GM21381 (cell line): ENCODE measurements around the gene PCDHGC5.

Experiments
- ATAC-seq: cut with Tn5 transposase; IDR thresholded peaks from one replicate; pipeline ENCODE4 v1.9.1; 2021; ENCODE audit warnings: mild to moderate bottlenecking, moderate library complexity; ENCODE audit not compliant: unreplicated experiment

The PCDHGC5 gene

DNA sequence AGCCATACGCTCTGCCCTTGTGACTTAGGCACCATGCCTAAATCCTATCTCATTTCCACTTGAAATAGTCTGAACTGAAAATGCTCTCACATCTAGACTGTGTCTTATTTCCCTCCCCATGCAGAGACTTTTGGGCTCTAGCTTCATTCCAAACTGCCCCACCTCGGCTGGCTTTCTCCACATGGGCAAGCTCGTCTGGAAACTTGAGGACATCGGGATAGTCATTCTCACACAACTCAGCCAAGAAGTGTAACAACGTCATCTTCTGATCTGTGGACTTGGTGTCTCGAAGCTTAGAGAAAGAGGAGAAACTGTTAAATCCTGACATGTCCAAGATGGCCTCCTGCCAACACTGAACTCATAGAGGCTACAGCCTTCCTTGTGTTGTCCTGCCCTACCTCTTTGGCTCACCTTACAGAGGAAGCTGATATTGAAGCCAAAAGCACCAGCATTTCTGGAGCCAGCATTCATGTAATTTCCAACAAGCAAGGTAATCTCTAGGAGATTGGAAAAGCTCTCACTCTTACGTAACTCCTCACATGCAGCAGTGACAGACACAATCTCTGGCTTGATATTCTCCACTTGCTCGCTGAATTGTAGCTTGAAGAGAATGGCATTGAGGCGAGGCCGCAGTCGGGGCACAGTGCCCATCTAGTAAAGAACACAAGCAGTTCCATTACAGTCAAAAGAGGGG is 39.6 kb downstream of the PCDHGC5 start:
- no peak for ATAC-seq

DNA sequence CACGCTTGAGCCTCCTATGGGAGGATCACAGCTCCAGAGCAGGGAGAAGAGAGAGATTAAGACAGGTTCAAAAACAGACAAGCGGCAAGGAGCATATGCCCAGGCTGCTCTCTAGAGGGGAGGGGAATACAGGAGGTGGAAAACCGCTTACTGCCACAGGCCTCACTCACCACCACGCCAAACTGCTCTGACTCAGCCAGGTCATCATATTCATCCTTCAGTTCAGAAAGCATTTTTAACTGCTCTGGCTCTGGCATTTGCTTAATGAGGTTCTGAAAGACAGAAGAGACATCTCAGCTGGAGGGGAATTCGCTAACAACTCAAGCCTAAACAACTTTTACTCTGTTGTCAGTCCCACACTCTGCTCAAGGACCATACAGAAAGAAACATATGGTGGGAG is 40.1 kb downstream of the PCDHGC5 start:
- no peak for ATAC-seq

DNA sequence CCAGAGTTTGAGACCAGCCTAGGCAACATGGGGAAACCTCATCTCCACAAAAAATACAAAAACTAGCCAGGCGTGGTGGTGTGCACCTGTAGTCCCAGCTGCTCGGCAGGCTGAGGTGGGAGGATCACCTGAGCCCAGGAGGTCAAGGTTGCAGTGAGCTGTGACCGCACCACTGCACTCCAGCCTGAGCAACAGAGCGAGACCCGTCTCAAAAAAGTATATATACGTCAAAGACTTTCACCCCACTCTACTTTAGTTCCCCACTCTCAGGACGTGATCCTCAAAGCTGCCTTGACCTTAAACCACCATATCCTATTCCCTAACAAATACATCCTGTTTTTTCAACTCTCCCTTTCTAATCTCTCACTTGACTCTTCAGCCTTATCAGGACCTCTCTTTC is 41.0 kb downstream of the PCDHGC5 start:
- ATAC-seq, result no peak

DNA sequence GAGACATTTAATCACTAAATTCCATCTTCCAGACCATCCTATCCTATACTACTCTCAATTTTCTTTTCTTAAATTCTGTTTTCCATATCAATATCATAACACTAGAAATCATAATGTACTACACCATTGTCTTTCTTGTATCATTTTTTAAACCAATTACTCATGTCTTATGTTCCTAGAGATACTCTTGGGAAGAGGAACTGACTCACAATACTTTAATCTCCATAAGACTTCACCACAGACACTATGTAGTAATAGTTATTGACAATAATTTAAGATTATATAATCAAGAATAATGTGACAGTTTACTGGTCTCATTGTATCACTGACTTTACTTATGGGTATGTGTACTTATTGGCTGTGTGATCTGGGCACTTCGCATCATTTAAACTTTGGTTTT is 43.8 kb downstream of the PCDHGC5 start:
- no peak for ATAC-seq

DNA sequence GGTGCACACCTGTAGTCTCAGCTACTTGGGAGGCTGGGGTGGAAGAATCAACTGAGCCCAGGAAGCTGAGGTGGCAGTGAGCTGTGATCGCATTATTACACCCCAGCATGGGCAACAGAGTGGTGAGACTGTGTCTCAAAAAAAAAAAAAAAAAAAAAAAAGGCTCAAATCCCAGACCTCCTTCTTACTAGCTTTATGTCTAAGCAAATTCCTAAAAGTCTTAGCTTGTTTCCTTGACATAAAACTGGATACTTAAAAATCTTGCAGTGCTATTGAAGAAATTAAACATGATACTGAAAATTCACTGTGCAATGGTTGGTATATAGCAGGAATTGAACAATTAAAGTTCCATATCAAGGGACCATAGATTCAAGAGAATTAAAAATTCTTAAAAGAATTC is 45.0 kb downstream of the PCDHGC5 start:
- ATAC-seq, result no peak

DNA sequence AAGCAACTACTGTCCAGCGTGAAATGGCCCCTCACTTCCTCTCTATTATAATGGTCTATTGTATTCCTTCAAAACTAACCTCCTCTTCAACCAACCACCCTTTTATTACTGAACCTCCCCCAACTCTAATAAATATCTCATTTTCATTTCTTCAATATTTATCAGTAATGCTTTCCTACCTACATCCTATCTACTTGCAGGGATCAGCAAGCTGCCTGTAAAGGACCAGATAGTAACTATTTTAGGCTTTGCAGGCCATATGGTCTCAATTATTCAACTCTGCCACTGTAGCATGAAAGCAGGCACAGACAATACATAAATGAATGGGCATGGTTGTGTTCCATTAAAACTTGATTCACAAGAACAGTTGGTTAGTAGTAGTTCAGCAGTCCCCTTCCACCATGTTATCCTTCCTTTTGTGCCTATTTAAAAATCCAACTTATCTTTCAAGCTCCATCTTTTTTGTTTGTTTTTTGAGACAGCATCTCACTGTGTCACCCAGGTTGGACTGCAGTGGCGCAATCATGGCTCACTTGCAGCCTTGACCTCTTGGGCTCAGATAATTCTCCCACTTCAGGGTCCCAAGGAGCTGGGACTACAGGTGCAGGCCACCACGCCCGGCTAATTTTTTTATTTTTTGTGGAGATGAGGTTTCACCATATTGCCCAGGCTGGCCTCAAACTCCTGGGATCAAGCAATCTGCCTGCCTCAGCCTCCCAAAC is 45.8 kb downstream of the PCDHGC5 start:
- ATAC-seq, result no peak
